AG08395 (cell line): ENCODE data around the gene TXNRD2.
A peak's percentile ranks its signal among the peaks of the same experiment; 100 is the strongest.

Experiments used
- DNase-seq: peaks from one replicate; pipeline ENCODE4 v3.0.0; 2012; ENCODE audit warnings: mixed read lengths, low spot score

The TXNRD2 gene

GRCh38 chr22:19904935-19905334 is 36.7 kb downstream of the TXNRD2 start:
- DNase-seq = no peak

- DNase-seq = no peak
These were observed 37.3 kb downstream of the TXNRD2 start for GRCh38 chr22:19904174-19904856.

DNA sequence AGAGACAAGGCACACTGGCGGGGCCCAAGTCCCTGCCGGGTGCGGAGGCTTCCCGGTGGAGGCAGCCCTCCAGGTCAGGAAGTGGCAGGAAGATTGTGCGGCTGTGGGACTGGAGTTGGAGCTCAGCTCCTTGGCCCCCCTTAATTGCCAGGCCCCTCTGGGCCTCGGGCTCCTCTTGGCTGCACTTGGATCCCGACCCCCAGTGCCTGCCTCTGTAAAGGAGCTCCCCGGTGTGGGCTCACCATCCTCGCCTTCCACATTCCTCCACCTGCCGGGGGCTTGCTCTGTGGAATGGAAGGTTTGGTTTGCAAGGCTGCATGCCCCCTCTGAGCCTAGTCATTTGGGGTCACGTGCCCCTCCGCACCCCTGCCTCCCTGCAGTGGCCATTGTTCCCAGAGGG is 38.1 kb downstream of the TXNRD2 start:
- no peak for DNase-seq

DNA sequence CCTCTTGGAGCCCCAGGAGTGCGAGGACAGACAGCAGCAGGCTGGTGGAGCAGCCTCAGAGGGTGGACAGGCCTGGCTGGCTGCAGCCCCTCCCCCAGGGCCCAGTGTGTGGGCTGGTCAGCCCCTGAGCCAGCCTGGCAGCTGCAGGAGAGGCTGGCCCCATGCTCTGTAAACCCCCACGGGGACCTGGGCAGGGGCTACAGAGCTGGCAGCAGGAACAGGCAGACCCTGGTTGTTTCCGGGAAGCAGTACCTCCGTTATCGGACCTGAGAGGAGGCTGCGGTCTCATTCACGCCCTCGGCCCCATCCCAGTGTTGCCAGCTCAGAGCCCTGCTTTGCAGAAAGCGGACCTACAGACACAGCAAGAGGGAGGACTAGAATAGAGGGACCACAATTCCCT is 38.6 kb downstream of the TXNRD2 start:
- DNase-seq = no peak

GRCh38 chr22:19902245-19902715 is 39.3 kb downstream of the TXNRD2 start:
- DNase-seq = no peak

DNA sequence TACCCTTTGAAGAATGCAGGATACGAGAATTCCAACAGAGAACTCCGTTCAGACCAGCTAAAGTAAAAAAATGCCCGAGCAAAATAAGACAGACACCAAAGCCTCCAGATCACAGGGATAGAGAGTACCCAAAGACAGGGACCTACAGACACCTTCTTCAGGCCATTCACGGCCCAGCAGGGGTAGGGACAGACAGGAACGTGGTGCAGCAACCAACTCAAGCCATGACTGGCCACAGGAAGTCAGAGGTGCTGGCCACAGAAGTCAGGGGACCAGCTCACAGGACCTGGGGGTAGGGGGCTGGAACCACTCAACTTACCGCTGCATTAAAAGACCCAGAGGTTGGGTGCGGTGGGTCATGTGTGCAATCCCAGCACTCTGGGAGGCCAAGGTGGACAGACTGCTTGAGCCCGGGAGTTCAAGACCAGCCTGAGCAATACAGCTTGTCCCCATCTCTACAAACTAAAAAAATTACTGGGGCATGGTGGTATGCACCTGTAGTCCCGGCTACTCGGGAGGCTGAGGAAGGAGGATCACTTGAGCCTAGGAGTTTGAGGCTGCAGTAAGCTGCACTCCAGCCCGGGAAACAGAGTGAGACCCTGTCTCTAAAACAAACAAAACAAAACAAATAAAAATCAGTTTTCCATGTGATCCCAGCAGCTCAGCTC is 39.9 kb downstream of the TXNRD2 start:
- no peak for DNase-seq

- no peak for DNase-seq
These were observed 40.7 kb downstream of the TXNRD2 start for GRCh38 chr22:19900707-19901436.

DNA sequence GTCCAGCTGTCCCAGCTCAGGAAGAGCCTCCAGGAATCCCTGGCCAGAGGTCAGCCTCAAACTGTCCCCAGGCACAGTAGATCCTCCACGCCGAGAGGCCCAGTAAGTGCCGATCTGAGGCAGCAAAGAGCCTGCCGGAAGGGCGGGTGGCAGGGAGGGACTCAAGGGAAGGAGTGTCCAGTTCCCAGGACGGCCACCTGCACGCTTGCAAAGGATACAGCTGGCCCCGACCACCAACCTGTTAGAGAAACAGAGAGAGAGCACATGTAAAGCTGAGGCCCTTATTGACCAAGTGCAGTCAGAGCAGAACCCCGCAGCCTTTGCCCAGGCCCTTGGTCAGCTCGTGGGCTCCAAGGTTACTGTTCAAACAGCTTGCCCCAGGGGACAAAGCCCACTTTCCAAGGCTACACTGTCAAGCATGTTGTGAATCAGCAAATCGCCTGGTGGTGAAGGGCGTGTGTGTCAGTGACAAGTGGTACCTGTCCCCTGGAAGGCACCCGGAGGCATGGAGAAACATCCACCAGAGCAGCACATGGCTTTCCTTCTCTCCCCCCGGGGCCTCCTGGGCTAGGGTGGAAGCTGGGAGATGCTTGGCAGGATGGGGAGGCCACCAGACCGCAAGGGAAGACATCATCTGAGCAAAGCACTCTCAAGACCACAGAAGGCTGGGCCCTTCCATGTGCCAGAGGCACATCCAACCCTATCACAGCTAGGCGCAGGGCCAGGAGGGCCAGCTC is 42.6 kb downstream of the TXNRD2 start:
- no peak for DNase-seq

- no peak for DNase-seq
These were observed 43.5 kb downstream of the TXNRD2 start for GRCh38 chr22:19898145-19898544.

DNA sequence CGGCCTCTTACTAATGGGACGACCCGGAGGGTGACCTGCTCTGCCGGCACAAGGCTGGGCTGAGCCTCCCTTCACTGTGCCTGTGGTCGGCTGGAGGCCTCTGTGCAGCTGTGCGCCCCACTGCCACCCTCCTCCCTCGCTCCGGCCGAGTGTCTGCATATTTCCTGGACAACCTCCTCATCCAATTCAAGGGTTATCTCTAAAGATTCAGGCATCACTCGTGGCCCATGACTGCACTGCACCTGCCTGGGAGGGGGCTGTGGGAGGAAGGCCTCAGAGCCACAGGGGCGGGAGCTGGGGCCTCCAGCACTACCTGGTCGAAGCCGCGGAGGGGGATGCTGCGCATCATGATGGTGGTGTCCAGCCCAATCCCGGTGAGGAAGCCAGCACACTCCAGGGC is 43.9 kb downstream of the TXNRD2 start:
- DNase-seq = no peak

DNA sequence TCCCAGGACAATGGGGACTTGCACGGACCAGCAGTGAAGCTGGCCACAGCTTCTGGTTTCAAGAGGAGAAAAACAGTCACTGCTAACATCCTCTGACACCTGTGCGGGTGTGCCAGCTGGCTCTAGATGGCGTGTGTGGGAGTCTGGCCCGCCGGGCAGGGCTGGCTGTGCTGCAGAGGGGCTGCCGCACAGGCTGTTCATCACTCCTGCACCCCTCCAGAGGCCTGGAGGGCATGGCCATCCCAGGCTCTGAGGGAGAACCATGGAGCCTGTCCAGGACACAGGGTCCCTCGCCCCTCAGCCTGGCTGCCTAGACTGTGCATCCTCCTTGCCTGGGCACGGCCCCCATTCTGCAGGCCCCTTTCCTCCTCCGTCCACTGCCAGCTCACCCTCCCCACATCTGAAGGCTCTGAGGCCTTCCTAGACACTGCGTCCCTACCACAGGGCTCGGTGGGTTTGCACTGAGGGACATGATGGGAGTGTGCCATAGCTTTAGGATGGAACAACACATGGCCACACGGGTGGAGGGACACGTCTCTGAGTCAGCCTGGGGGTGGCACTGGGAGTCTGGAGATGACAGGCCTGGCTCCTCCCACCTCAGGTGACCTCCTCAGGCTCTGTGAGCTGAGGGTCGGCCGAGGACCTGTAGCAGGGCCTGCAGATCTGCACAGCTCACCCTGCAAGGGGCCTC is 44.8 kb downstream of the TXNRD2 start:
- no peak for DNase-seq

DNA sequence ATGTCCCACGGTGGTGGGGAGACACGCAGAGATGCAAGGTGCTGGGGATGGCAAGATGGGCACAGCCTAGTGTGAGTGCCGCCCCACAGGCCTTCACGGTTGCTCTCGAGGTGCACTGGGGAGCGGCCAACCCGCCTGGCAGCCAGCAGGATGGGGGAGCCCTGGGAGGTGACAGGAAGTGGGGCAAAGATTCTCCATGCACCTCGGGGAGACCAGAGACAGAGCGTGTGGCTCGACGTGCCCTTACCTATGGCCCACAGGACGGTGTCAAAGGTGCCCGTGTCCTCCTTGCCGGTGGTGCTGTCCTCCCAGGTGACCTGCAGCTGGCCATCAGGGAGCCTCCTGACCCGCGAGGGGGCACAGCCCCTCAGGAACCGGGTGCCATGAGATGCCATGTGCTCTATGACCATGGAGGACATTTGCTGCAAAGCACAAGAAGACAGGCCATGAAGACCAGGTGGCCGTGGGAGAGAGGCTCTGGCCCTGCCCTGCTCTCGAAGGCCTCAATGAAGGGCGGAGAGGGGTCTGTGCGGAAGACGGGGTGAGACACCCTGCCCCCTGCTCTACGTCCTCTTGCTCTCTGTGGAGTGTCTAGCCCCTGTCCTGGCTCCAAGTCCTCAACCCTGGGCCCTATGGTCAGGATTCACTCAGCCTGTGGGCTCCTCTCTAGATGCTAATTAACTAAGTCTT is 46.3 kb downstream of the TXNRD2 start:
- no peak for DNase-seq

DNA sequence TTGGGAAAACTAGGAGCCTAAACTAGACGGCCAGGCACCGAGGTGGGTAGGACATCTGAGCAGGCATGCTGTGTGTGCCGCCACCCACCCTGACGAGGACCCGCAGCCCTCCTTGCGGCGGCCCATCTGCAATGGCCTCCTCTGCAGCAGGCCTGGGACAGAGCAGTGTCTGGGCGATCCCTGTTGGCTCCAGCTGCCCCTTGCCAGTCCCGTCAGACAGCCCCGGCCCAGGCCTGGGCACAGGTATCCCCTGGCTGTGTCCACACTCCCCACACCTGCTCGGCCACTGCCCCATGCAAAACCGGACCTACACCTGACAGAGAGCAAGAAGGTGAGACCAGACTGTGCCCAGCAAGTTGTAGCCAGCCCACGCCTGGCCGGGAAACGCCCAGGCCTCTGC is 48.3 kb downstream of the TXNRD2 start:
- DNase-seq = no peak

- no peak for DNase-seq
These were observed 48.7 kb downstream of the TXNRD2 start for GRCh38 chr22:19892925-19893324.

DNA sequence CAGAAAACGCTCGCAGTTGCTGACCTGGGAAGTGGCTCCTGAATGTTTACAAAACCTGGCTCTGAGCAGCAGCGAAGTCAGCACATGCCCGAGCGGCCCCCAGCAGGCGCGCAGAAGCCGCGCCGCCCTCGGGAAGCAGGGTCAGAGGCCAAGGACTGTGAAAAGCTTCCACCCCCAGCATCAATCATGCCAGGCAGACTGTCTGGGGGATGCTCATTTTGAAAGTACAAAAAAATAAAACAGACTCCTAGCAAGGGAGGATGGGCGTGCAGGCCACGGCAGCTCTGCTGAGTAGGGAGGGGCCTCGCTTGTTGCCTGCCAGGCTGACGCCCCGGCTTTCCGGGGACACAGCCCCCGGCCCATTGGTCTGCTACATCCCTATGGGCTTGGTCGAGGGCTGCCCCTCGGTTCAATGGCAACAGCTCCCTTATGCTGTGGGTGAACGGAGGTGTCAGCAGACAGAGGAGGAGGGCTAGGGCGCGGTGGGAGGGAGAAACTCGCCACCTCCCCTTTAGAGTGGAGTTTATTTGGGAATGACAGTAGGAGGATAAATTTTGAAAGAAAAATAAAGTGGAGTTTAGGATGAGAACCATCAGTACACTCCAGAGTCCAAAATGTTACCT is 49.2 kb downstream of the TXNRD2 start:
- DNase-seq = no peak

DNA sequence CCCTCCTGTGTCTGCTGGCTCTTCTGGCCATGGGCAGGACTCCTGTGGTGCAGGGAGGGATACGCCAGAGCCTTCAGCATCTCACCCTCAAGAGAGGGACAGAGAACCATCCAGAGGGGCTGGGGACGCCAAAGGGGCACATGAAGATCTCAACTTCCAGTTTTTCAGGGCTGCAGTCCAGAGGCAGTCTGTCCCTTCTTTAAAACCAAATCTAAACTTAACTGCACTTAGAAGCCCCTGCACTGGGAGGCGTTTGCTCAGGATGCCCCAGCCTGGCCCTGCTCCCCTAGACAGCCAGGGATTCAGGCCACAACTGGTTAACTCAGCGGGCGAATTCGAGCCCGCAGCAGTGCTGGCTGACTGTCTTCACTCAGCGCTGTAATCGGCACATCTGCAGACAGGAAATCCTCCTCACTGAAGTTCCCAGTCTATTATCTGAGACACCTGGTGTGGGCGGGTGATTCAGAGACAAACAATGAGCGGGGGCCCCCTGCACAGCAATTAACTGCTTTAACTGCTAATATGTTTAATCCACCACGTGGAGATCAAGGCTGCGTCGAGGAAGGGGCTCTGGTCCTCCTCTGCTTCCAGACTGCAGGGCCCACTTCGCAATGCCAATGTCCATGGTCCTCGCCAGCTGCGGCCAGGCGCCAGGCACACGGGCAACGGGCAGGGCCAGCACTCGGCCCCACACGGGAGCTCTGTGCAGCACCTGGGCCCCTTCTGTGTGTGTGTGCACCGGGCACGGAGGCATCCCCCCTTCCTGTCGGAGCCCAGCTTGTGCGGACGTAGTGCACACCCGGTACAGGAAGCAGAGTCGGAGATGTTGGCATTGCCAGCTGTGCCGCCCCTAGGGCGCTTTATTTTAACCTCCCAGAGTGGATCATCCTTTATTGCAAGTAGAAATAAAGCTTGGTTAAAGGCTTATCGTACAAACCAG is 50.0 kb downstream of the TXNRD2 start:
- DNase-seq = peak; percentile 71

DNA sequence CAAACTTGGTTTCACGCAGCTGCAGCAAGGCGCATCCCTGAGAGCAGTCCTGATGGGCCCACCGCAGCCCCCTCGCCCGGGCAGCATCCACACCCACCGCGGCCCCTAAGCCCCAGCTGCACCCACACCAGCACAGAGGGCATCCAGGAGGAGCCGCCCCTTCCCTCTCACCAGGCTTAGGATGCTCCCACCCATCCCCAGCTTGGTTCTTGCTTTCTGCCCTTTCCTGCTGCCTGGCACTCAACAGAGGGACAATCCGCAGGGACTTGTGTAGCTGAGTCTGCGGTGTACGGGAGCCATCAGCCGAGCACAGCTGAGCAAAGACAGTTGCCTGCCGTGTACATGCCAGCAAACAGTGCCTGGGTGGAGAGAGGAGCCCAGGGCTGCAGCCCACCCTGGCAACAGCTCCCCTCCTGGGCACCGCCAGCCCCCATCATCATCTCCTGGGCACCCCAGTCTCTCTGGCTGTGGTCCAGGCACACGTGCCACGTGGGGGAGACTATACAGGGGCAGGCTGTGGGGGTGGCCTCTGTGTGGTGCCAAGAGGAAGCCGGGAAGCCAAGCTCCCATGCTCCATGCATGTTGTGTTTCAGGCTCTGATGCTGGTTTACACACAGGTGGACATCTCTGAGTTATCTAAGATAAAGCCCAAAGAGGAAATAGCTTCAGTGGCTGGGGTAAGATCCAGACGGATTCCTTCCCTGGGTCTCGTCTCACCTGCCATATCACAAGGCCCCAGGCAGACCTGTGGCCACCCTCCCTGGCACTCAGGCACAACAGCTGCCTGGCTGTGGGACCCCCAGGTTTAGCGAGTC is 50.9 kb downstream of the TXNRD2 start:
- DNase-seq = no peak

GRCh38 chr22:19889951-19890350 is 51.7 kb downstream of the TXNRD2 start:
- no peak for DNase-seq
